Jurkat, Clone E6-1 (cell line): ENCODE results near the gene NDUFS6.
"Not testable (repeated sequence)": the region's sequence is repeated elsewhere in the genome, so short reads cannot be mapped to it uniquely, and the experiment has no call there.

Experiments
- DNase-seq: peaks from one replicate; pipeline ENCODE4 v3.0.0-alpha.2; 2011; ENCODE audit warnings: low read depth, low spot score
- H3K4me3 ChIP-seq: 2 replicates; pipeline ENCODE4 v1.5.1; 2011; ENCODE audit warnings: mild to moderate bottlenecking, low read length, control low read depth, moderate library complexity

NDUFS6 gene

GRCh38 chr5:1806974-1807373, 5.8 kb downstream of the NDUFS6 start:
- H3K4me3 ChIP-seq, result no peak overlapping the region
- no peak for DNase-seq

- DNase-seq, result no peak
- H3K4me3 ChIP-seq, result no peak overlapping the region
These were observed 6.4 kb downstream of the NDUFS6 start for GRCh38 chr5:1807451-1808185.

- no peak for DNase-seq
- no peak overlapping the region for H3K4me3 ChIP-seq
These were observed 7.2 kb downstream of the NDUFS6 start for GRCh38 chr5:1808439-1808838.

- H3K4me3 ChIP-seq, result no peak overlapping the region
- no peak for DNase-seq
These were observed 8.3 kb downstream of the NDUFS6 start for GRCh38 chr5:1809416-1810035.

GRCh38 chr5:1810581-1811101, 9.4 kb downstream of the NDUFS6 start:
- DNase-seq, result no peak
- H3K4me3 ChIP-seq, result no peak overlapping the region

- H3K4me3 ChIP-seq, result no peak overlapping the region
- no peak for DNase-seq
These were observed 13.2 kb downstream of the NDUFS6 start for GRCh38 chr5:1814183-1815020.

- no peak for DNase-seq
- H3K4me3 ChIP-seq, result no peak overlapping the region
These were observed 14.0 kb downstream of the NDUFS6 start for GRCh38 chr5:1815071-1815786.

- H3K4me3 ChIP-seq, result no peak overlapping the region
- no peak for DNase-seq
These were observed 14.7 kb downstream of the NDUFS6 start for GRCh38 chr5:1815881-1816292.

GRCh38 chr5:1816495-1817089, 15.4 kb downstream of the NDUFS6 start:
- not testable (repeated sequence) for DNase-seq, H3K4me3 ChIP-seq

- no peak for DNase-seq
These were observed 16.2 kb downstream of the NDUFS6 start for GRCh38 chr5:1817261-1818043.

GRCh38 chr5:1818784-1819183, 17.6 kb downstream of the NDUFS6 start:
- no peak for DNase-seq
- no peak overlapping the region for H3K4me3 ChIP-seq

More at GRCh38 chr5:1817261-1818043, 16.2 kb downstream of the NDUFS6 start:
- no peak overlapping the region for H3K4me3 ChIP-seq

GRCh38 chr5:1819458-1819857, 18.3 kb downstream of the NDUFS6 start:
- DNase-seq, result no peak
- no peak overlapping the region for H3K4me3 ChIP-seq

GRCh38 chr5:1820381-1820780, 19.2 kb downstream of the NDUFS6 start:
- no peak overlapping the region for H3K4me3 ChIP-seq
- DNase-seq, result no peak

- DNase-seq, result no peak
- no peak overlapping the region for H3K4me3 ChIP-seq
These were observed 19.7 kb downstream of the NDUFS6 start for GRCh38 chr5:1820926-1821325.

- H3K4me3 ChIP-seq, result no peak overlapping the region
- no peak for DNase-seq
These were observed 20.7 kb downstream of the NDUFS6 start for GRCh38 chr5:1821862-1822261.

- no peak for DNase-seq
- no peak overlapping the region for H3K4me3 ChIP-seq
These were observed 22.3 kb downstream of the NDUFS6 start for GRCh38 chr5:1823381-1824034.

GRCh38 chr5:1824109-1824821, 23.1 kb downstream of the NDUFS6 start:
- DNase-seq, result no peak
- H3K4me3 ChIP-seq, result no peak overlapping the region
